Measurements from ENCODE around the gene METTL6. TPM values are rescaled to one million over a fixed set of nuclear protein-coding genes. Genes with fewer than 3 reads are reported as not detected.

METTL6 gene, protein sequence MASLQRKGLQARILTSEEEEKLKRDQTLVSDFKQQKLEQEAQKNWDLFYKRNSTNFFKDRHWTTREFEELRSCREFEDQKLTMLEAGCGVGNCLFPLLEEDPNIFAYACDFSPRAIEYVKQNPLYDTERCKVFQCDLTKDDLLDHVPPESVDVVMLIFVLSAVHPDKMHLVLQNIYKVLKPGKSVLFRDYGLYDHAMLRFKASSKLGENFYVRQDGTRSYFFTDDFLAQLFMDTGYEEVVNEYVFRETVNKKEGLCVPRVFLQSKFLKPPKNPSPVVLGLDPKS
- 27.3 and 28.2 TPM in 2 replicates for total RNA-seq
- long read RNA-seq, full-length matches to known transcripts, result 15 of 49 reads
- long read RNA-seq, partial matches to known transcripts, result 6 of 49 reads
- long read RNA-seq, other reads (novel, unspliced or antisense), result 28 of 49 reads

GRCh38 chr3:15427182-15427880 is at the start of gene METTL6, which contains the start of gene EAF1:
METTL6 (minus strand) TSS chr3:15427544; CDS start chr3:15426511, 1,033 bp downstream.
EAF1 (plus strand) TSS chr3:15427598; CDS start chr3:15427780, 182 bp downstream.
- Mint-ChIP-seq H3K4me3 (peak within 1 kb of the TSS; percentile 99), H3K27ac (ENCODE audit: unreplicated experiment) (peak within 1 kb of the TSS; percentile 99), H3K9me3 (no peaks in the 10 kb centered on the region), H3K27me3 (ENCODE audit: low read depth) (no peaks in the 10 kb centered on the region), H3K36me3 (ENCODE audit: low read depth) (no peaks in the 10 kb centered on the region), H3K4me1 (peaks cover 43% of the 10 kb centered on the region)
- DNase-seq (ENCODE audit: low read depth, low spot score), result peak; percentile 67
- TF ChIP-seq, protein P1, sequence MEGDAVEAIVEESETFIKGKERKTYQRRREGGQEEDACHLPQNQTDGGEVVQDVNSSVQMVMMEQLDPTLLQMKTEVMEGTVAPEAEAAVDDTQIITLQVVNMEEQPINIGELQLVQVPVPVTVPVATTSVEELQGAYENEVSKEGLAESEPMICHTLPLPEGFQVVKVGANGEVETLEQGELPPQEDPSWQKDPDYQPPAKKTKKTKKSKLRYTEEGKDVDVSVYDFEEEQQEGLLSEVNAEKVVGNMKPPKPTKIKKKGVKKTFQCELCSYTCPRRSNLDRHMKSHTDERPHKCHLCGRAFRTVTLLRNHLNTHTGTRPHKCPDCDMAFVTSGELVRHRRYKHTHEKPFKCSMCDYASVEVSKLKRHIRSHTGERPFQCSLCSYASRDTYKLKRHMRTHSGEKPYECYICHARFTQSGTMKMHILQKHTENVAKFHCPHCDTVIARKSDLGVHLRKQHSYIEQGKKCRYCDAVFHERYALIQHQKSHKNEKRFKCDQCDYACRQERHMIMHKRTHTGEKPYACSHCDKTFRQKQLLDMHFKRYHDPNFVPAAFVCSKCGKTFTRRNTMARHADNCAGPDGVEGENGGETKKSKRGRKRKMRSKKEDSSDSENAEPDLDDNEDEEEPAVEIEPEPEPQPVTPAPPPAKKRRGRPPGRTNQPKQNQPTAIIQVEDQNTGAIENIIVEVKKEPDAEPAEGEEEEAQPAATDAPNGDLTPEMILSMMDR (conservative IDR thresholded peaks at IDR 0.05), result peak; percentile 44

- no peak overlapping the region for H3K4me3 Mint-ChIP-seq
- TF ChIP-seq, protein P1 (conservative IDR thresholded peaks at IDR 0.05), result no peak
- no peaks in the 10 kb centered on the region for H3K36me3 Mint-ChIP-seq (ENCODE audit: low read depth)
- H3K27me3 Mint-ChIP-seq (ENCODE audit: low read depth), result no peaks in the 10 kb centered on the region
- no peaks in the 10 kb centered on the region for H3K9me3 Mint-ChIP-seq
- no peak for DNase-seq (ENCODE audit: low read depth, low spot score)
- H3K4me1 Mint-ChIP-seq, result peaks cover 9% of the 10 kb centered on the region
- H3K27ac Mint-ChIP-seq (ENCODE audit: unreplicated experiment), result no peak overlapping the region
Measured at GRCh38 chr3:15476378-15476777, 49.0 kb upstream of the METTL6 start.

DNA sequence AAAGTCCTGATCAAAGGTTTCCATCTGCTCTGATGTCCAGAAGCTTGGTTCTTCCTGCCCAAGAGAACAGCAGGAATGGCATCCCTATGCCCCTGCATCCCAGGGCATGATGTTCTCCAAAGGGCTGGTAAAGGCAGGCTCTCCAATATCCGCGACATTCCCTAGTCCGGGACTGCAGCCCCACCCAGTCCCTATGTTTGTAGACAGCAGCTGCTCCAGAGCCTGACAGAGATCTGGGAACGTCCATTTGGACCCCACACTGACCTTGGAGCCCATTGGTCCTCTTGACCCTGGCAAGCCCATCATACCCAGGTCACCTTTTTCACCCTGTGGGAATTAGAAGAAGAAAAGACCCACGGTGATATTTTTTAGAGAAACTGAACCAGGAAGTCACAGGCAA is 47.8 kb upstream of the METTL6 start:
- no peaks in the 10 kb centered on the region for H3K27me3 Mint-ChIP-seq (ENCODE audit: low read depth)
- DNase-seq (ENCODE audit: low read depth, low spot score), result no peak
- TF ChIP-seq, protein P1 (conservative IDR thresholded peaks at IDR 0.05), result no peak
- no peaks in the 10 kb centered on the region for H3K9me3 Mint-ChIP-seq
- peaks cover 9% of the 10 kb centered on the region for H3K4me1 Mint-ChIP-seq
- H3K4me3 Mint-ChIP-seq, result no peak overlapping the region
- peaks cover 2% of the 10 kb centered on the region for H3K36me3 Mint-ChIP-seq (ENCODE audit: low read depth)
- no peak overlapping the region for H3K27ac Mint-ChIP-seq (ENCODE audit: unreplicated experiment)

DNA sequence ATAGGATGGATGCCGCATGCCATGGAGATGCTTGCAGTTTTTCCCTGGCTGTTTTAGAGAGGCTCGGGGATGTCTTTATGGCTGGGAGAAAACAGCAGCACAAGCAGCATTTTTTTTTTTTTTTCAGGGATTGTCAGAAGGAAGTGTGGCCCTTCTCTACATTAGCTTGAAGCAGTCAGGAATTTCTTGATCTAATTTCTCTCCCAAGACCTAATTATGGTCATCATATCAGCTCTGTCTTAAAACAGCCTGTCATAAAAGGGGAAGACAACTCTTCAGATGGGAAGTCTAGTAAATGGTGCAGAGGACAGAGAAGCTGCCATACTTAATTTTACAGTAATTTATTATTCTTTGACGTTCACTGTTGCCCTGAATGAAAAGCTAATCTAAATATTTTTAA is 44.5 kb upstream of the METTL6 start:
- TF ChIP-seq, protein P1 (conservative IDR thresholded peaks at IDR 0.05), result no peak
- Mint-ChIP-seq H3K36me3 (ENCODE audit: low read depth) (peaks cover 2% of the 10 kb centered on the region), H3K27ac (ENCODE audit: unreplicated experiment) (no peak overlapping the region), H3K27me3 (ENCODE audit: low read depth) (no peaks in the 10 kb centered on the region), H3K4me3 (no peak overlapping the region), H3K9me3 (no peaks in the 10 kb centered on the region), H3K4me1 (peaks cover 4% of the 10 kb centered on the region)
- DNase-seq (ENCODE audit: low read depth, low spot score), result no peak

GRCh38 chr3:15470849-15471248 is 43.5 kb upstream of the METTL6 start:
- Mint-ChIP-seq H3K27me3 (ENCODE audit: low read depth) (no peaks in the 10 kb centered on the region), H3K27ac (ENCODE audit: unreplicated experiment) (no peak overlapping the region), H3K4me3 (no peak overlapping the region), H3K9me3 (no peaks in the 10 kb centered on the region), H3K36me3 (ENCODE audit: low read depth) (peaks cover 2% of the 10 kb centered on the region), H3K4me1 (peaks cover 4% of the 10 kb centered on the region)
- DNase-seq (ENCODE audit: low read depth, low spot score), result no peak
- TF ChIP-seq, protein P1 (conservative IDR thresholded peaks at IDR 0.05), result no peak
